SKM-1 (cell line): ENCODE measurements around the gene ANAPC2.

ENCODE experiments used
- DNase-seq: peaks from one replicate; lab custom pipeline; 2025; ENCODE audit not compliant: unreplicated experiment; lab: John Stamatoyannopoulos, UW

ANAPC2 gene

DNA sequence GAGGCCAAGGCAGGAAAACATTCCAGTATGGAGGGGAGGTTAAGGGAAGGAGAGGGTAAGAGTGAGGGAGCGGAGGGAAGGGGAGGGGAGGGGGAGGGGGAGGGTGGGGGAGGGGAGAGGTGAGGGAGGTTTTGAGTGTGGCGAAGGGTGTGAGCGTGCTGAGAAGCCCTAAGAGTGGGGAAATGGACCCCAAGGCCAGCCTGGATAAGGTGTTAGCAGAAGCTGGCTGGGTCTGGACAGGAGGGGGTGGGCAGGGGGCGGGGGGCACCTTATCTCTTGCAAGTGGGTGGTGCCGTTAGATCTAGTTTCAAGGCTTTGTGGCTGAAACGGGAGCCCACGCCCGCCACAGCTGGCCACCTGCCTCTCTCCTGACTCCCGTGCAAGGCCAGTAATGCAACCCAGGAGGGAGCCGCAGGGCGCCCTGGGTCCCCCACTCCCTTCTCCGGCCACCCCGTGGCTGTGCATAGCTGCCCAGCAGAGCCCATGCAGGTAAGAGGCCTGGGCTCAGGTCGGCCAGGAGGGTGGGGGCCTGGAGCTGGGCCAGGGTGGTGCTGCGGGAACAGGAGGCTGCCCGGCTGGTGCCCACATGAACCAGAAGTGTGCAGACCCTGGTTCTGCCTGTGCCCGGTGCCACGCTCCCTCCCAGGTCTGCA, 39.6 kb upstream of the ANAPC2 start:
- DNase-seq, result no peak

DNA sequence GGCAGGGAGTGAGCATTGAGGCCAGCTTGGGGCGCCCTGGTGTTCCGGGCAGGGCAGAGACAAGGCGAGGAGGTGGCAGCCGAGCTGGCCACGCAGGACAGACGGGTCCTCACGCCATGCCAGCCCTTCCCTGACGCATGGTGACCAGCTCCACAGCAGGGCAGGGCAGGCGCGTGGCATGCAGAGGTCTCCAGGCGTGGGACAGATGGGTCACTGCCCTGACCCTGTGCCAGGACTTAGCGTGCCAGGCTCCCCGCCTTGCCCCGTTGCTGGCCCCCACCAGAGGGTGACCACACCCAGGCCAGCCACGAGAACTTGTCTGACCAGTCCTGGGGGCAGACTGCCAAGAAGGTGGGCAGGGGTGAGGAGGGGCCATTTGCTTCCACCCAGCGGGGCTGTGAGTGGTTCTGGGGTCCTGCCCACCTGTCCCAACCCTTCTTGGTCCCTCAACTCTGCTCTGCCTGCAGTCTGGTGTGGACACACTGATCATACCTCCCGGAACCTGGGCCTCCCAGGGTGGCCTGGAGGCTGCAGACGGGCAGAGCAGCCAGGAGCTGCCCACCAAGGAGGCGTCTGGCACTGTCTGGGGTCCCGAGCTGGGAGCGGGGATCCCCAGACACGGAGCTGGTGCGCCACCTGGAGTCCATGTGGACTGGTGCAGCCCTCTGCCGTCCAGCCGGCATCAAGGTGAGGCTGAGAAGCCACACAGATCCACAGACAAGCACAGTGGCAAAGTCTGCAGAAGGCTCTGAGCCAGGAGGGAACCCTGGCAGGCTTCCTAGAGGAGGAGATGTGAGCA, 38.9 kb upstream of the ANAPC2 start, which contains the start of gene RNF224:
Gene RNF224 (plus strand): TSS at position 449 of the 799 bp plus-strand sequence. CDS start 834 bp downstream, outside the sequence.
- DNase-seq, result peak; percentile 55

DNA sequence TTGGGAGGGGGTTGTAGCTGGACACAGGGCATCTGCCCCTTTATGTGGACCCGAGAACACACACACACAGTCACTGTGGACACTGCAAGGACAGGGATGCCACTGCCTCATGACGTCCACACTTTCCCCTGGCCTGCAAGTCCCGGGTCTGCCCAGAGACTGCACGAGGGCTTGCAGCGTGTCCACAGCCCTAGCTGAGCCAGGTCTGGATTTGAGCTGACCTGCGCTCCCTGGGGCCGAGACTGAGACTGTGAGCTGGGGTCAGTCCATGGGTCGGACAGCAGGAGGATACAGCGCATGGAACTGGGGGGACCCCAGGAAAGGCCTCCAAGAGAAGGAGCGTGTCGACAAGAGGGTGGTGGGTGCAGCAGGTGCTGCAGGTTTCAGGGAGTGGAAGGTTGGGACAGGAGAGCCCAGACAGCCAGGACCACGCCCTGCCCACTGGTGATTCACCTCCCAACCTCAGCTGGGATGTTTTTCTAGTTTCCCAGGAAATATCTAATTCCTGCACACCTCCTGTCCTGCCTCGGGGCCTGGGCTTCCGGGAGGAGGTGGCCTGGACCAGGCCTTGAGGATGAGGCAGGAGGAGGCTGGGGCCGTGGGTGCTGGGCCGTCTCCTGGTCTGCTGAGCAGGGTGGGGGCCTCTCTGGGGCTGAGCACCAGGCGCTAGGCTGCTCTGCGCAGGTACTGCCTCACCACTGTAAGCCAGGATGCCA, 38.1 kb upstream of the ANAPC2 start:
- no peak for DNase-seq

DNA sequence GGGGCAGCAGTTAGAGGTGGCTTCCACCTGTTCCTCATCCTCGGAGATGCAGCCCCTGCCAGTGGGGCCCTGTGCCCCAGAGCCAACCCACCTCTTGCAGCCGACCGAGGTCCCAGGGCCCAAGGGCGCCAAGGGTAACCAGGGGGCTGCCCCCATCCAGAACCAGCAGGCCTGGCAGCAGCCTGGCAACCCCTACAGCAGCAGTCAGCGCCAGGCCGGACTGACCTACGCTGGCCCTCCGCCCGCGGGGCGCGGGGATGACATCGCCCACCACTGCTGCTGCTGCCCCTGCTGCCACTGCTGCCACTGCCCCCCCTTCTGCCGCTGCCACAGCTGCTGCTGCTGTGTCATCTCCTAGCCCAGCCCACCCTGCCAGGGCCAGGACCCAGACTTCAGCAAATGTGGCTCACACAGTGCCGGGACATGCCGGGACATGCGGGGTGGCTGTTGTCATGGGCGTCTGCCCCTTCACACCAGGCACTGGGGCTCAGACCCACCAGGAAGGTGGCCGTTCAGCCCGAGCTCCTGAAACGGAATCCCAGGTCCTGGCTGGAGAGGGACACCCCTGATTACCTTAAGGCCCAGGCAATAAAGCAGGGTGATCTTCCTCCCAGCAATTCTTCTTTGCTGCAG, 37.5 kb upstream of the ANAPC2 start:
- no peak for DNase-seq

GRCh38 chr9:137224830-137225694, 36.7 kb upstream of the ANAPC2 start, which contains the start of gene CYSRT1:
Gene CYSRT1, plus strand, starts transcription at chr9:137225174. Its CDS starts 448 bp downstream, at chr9:137225622.
- no peak for DNase-seq

GRCh38 chr9:137223078-137223970, 35.0 kb upstream of the ANAPC2 start:
- DNase-seq, result peak; percentile 97

GRCh38 chr9:137222190-137223077, 34.1 kb upstream of the ANAPC2 start, which contains the start of gene RNF208:
Gene RNF208, minus strand, starts transcription at chr9:137222240. Its CDS starts 1,028 bp downstream, at chr9:137221212.
- no peak for DNase-seq

GRCh38 chr9:137221506-137222111, 33.2 kb upstream of the ANAPC2 start:
- no peak for DNase-seq

DNA sequence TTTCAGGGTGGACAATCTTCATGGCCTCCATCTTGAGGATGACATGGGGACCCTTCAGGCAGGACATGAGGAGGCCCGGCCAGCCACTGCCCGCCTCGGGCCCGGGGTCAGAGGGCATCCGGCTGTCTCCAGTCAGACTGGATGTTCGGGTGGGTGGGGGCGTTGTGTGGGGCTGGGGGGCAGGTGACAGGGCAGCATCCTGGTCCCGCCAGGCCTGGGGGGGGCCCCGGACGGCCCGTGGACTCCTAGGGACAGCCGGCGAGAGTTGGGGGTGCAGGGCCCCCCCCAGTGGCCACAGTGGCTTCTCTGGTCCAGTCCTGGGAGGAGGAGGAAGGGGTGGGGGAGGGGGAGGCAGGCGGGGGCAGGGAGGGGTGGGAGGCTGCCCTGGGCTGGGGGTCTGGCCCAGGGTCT, 32.7 kb upstream of the ANAPC2 start:
- DNase-seq, result no peak

DNA sequence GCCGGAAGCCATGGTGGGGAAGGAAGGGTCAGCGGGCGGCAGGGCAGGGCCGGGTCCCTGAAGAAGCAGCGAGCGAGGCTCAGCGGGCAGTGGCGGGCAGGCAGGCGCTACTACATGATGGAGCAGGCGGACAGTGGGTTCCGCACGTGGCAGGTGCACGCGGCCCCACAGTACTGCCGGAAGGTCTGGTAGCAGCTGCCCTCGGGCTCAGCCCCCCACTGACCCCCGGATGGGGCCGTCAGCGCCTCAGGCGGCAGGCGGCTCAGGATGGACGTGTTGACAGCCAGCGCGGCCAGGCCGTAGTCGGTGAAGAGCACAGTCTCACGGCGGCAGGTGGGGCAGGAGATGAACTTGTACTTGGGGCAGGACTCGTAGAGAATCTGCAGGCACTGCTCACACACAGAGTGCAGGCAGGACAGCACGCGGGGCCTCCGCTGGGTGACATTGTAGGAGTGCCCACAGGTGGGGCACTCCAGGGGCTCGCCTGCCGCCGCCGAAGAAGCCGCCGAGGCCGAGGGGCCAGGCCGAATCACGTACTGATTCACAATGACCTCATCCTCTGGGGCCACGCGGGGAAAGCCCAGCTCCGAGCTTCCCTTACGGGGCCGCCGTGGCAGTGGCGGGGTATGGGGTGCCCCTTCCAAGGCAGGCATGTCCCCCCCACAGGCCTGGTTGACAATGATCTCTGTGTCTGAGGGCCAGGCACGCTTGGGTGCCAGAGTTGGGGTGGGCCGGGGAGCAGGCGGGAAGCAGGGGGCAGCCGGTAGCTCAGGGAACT, 32.1 kb upstream of the ANAPC2 start:
- no peak for DNase-seq

DNA sequence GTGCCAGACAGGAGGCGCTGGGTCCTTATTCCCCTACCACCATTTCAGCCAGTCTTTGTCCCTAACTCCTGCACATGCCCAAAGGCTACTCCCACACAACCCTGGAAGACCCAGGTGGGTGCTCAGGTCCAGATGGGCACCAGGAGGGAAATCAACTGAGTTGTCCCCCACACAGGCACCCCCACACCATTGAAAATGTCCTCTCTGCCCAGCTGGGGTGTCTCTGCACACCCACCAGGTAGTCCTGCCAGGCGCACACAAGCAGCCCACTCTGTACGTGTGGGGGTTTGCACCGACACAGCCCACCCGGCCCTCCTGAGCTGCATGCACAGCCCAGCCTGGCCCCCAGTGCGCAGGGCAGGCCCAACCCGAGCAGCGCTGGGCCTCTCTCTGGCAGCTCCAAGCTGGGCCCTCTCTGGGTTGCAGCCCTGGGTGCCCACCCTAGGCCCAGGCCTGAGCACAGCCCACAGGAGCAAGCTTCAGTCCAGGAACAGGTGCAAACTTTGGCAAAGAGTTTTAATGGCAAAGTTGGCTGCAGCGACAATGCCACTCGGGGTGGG, 31.5 kb upstream of the ANAPC2 start:
- no peak for DNase-seq

- no peak for DNase-seq
Observed at GRCh38 chr9:137218754-137219271, 30.5 kb upstream of the ANAPC2 start.

DNA sequence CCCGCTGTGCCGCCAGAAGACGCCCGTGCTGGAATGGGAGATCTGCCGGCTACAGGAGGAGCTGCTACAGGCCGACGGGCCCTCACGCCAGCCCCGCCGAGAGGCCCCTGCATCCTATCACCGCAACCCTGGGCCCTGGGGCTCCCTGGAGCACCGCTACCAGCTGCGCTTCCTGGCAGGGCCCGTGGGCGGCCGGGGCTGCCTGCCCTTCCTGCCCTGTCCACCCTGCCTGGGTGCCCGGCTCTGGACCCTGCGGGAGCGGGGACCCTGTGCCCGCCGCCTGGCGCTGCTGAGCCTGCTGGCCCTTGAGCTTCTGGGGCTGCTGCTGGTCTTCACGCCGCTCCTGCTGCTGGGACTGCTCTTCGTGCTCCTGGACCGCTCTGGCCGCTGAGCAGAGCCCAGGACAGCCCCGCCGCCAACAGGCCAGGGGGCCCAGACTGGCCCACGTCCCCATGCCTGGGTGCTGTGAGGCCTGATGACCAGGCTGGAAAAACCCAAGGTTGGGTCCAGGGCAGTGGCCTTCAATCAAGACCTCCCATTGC, 29.9 kb upstream of the ANAPC2 start:
- no peak for DNase-seq

DNA sequence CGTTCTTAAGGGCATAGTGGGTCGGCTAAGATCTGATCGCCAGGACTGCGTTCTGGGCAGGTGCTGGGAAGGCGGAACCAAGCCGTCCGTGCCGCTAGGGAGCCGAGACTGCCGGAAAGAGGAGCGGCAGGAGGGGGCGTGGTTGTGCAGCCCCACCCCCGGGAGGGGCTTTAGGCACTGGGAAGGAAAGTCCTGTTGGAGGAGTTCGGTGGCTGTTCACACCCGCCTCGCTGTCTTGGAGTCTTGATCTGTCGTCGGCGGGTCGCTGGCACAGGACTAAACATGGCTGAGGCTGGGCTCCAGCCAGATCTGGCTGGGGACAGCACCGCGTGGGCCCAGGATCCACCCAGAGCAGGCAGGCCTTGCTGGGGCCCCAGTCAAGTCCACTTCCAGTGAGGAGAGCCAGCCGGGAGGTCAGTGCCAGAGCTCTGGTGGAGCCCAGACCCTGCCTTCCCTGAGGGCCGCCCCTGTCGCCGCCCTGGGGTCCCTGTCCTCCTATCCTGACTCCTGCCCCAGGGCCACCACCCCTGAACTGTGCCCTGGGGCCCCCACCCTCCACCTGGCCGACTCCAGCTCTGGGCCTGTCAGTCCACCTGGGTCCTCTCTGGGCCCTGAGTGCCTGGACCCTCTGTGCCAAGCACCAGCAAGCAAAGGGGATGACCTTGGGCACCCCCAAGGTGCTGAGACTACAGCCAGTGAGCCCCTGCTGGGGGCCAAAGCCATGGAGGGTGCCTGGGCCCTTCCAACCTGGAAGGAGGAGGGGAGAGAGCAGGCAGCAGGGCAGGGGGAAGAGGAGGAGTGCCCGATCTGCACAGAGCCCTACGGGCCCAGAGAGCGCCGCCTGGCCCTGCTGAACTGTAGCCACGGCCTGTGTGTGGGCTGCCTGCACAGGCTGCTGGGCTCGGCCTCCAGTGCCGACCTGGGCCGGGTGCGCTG, 29.2 kb upstream of the ANAPC2 start:
- DNase-seq, result no peak
